Breast epithelium (tissue), 3 donors: Measurements from ENCODE around the gene TSHZ1.

Source experiments
- CTCF ChIP-seq, 3 donors: fragments of 450-650 bp; IDR thresholded peaks; one replicate each; pipeline ENCODE4 v1.5.1; 2016 to 2017; ENCODE audit warnings: antibody characterized with exemption in 3 of 3, mild to moderate bottlenecking in 3 of 3, moderate library complexity in 3 of 3
- POLR2AphosphoS5 ChIP-seq, 3 donors: sonication (generic); formaldehyde crosslinking; IDR thresholded peaks; one replicate each; pipeline ENCODE4 v1.6.1; 2017; ENCODE audit warnings: antibody characterized with exemption in 3 of 3

GRCh38 chr18:75163736-75164135 lies 46.9 kb upstream of the TSHZ1 start:
- TF ChIP-seq CTCF (IDR thresholded peaks at IDR 0.05): no peak
- TF ChIP-seq POLR2AphosphoS5 (IDR thresholded peaks at IDR 0.05): no peak
